Activated naive CD8-positive, alpha-beta T cell treated with anti-CD3 and anti-CD28 coated beads, Interleukin-2, amount 10 ng/mL, durations not matched to agents 7 days and 5 days (primary cell): ENCODE results near the gene CCNC. TPM values are rescaled to one million over a fixed set of nuclear protein-coding genes. Genes with fewer than 3 reads are reported as not detected.
A peak's percentile ranks its signal among the peaks of the same experiment; 100 is the strongest.

Experiments used
- ATAC-seq: fragments of 150-1000 bp; cut with Tn5 transposase; one replicate; pipeline ENCODE4 v1.10.0; 2021; ENCODE audit warnings: low read depth, moderate library complexity
- POLR2A ChIA-PET: fragments of 350-600 bp; sonication (Branson Sonifier 250); formaldehyde crosslinking; loops from one replicate; lab custom pipeline; 2021; ENCODE audit warnings: antibody characterized with exemption; lab: Charles Lee
- DNase-seq: peaks from one replicate; pipeline ENCODE4 v3.0.0; 2021
- H3K27ac Mint-ChIP-seq: one replicate; pipeline ENCODE4 v1.8.0; 2022; ENCODE audit warnings: mild to moderate bottlenecking, mixed read lengths
- H3K27me3 Mint-ChIP-seq: one replicate; pipeline ENCODE4 v1.8.0; 2022; ENCODE audit warnings: mild to moderate bottlenecking, moderate library complexity, mixed read lengths
- H3K36me3 Mint-ChIP-seq: one replicate; pipeline ENCODE4 v1.8.0; 2021; ENCODE audit warnings: mild to moderate bottlenecking, mixed read lengths
- H3K4me1 Mint-ChIP-seq: one replicate; pipeline ENCODE4 v1.8.0; 2021; ENCODE audit warnings: mixed read lengths
- H3K4me3 Mint-ChIP-seq: one replicate; pipeline ENCODE4 v1.8.0; 2022; ENCODE audit warnings: mild to moderate bottlenecking, moderate library complexity, mixed read lengths
- H3K9me3 Mint-ChIP-seq: one replicate; pipeline ENCODE4 v1.8.0; 2021; ENCODE audit warnings: mixed read lengths
- total RNA-seq, 2 experiments: library from RNA; stranded (reverse); gene quantifications; one replicate each; pipeline ENCODE4 v1.2.3, GENCODE V29; 2021

CCNC gene
- 10 to 100 TPM; 43.5 to 46.4 TPM for total RNA-seq

GRCh38 chr6:99568103-99568933, at the start of gene CCNC:
CCNC (minus strand) TSS chr6:99568660; CDS start chr6:99568527, 133 bp downstream.
- Mint-ChIP-seq H3K27me3 (no peaks in the 10 kb centered on the region), H3K4me3 (peak within 1 kb of the TSS; percentile 94), H3K4me1 (peaks cover 20% of the 10 kb centered on the region), H3K27ac (peak within 1 kb of the TSS; percentile 92), H3K36me3 (no peaks in the 10 kb centered on the region), H3K9me3 (no peaks in the 10 kb centered on the region)
- DNase-seq (peak; percentile 89), ATAC-seq (peak; percentile 97)
- POLR2A ChIA-PET: interaction anchor here (0.7 to 2.0 kb wide), 12 partner anchors 18 to 175 kb away, joined by 3 to 20 read pairs (median 4); partner anchors contain the start of genes COQ3 and PNISR

GRCh38 chr6:99617131-99617530, 48.7 kb upstream of the CCNC start:
- no peak for DNase-seq
- Mint-ChIP-seq H3K4me1 (peaks cover 9% of the 10 kb centered on the region), H3K27me3 (peaks cover 83% of the 10 kb centered on the region), H3K4me3 (no peak overlapping the region), H3K27ac (no peak overlapping the region), H3K36me3 (peaks cover 4% of the 10 kb centered on the region), H3K9me3 (no peaks in the 10 kb centered on the region)
- no peak for ATAC-seq
- POLR2A ChIA-PET: no interaction called here

GRCh38 chr6:99614430-99615186, 46.1 kb upstream of the CCNC start:
- peaks cover 83% of the 10 kb centered on the region for H3K27me3 Mint-ChIP-seq
- POLR2A ChIA-PET: interaction anchor here (1.6 kb wide), 1 partner anchor 46 kb away, joined by 5 read pairs; the partner anchor contains the start of gene CCNC
- no peak overlapping the region for H3K27ac Mint-ChIP-seq
- H3K4me3 Mint-ChIP-seq: peak overlapping the region; percentile 70
- H3K4me1 Mint-ChIP-seq: peaks cover 24% of the 10 kb centered on the region
- ATAC-seq (no peak), DNase-seq (peak; percentile 64)
- H3K36me3 Mint-ChIP-seq: peaks cover 4% of the 10 kb centered on the region
- no peaks in the 10 kb centered on the region for H3K9me3 Mint-ChIP-seq

- Mint-ChIP-seq H3K36me3 (peaks cover 4% of the 10 kb centered on the region), H3K4me3 (peak overlapping the region; percentile 70), H3K4me1 (peaks cover 27% of the 10 kb centered on the region), H3K9me3 (no peaks in the 10 kb centered on the region), H3K27ac (no peak overlapping the region), H3K27me3 (peaks cover 83% of the 10 kb centered on the region)
- DNase-seq (peak; percentile 67), ATAC-seq (peak; percentile 79)
- POLR2A ChIA-PET: interaction anchor here (1.6 kb wide), 1 partner anchor 46 kb away, joined by 5 read pairs; the partner anchor contains the start of gene CCNC
These were observed 45.4 kb upstream of the CCNC start for GRCh38 chr6:99613705-99614429.

GRCh38 chr6:99613409-99613704, 44.9 kb upstream of the CCNC start:
- Mint-ChIP-seq H3K27me3 (peaks cover 85% of the 10 kb centered on the region), H3K27ac (no peak overlapping the region), H3K4me1 (peaks cover 27% of the 10 kb centered on the region), H3K4me3 (peak overlapping the region; percentile 70), H3K36me3 (peaks cover 3% of the 10 kb centered on the region), H3K9me3 (no peaks in the 10 kb centered on the region)
- peak; percentile 61 for ATAC-seq
- POLR2A ChIA-PET: interaction anchor here (1.6 kb wide), 1 partner anchor 45 kb away, joined by 5 read pairs; the partner anchor contains the start of gene CCNC
- DNase-seq: peak; percentile 60

GRCh38 chr6:99612551-99613408, 44.3 kb upstream of the CCNC start:
- Mint-ChIP-seq H3K27me3 (peaks cover 85% of the 10 kb centered on the region), H3K36me3 (peaks cover 4% of the 10 kb centered on the region), H3K4me1 (peaks cover 29% of the 10 kb centered on the region), H3K9me3 (no peaks in the 10 kb centered on the region), H3K4me3 (peak overlapping the region; percentile 13), H3K27ac (no peak overlapping the region)
- POLR2A ChIA-PET: interaction anchor here (1.6 kb wide), 1 partner anchor 45 kb away, joined by 5 read pairs; the partner anchor contains the start of gene CCNC
- DNase-seq (peak; percentile 37), ATAC-seq (no peak)

- POLR2A ChIA-PET: interaction anchor here (0.7 kb wide), 1 partner anchor 1060 kb away, joined by 3 read pairs; no protein-coding TSS in a partner anchor
- Mint-ChIP-seq H3K27ac (no peak overlapping the region), H3K9me3 (peaks cover 2% of the 10 kb centered on the region)
These were observed 42.7 kb upstream of the CCNC start for GRCh38 chr6:99611148-99611547.

GRCh38 chr6:99609905-99610489, 41.5 kb upstream of the CCNC start:
- no peak overlapping the region for H3K27ac Mint-ChIP-seq
- DNase-seq (no peak), ATAC-seq (no peak)
- H3K36me3 Mint-ChIP-seq: peaks cover 4% of the 10 kb centered on the region
- POLR2A ChIA-PET: no interaction called here
- H3K4me3 Mint-ChIP-seq: no peak overlapping the region
- H3K4me1 Mint-ChIP-seq: peaks cover 33% of the 10 kb centered on the region
- peaks cover 2% of the 10 kb centered on the region for H3K9me3 Mint-ChIP-seq
- peaks cover 83% of the 10 kb centered on the region for H3K27me3 Mint-ChIP-seq

More at GRCh38 chr6:99611148-99611547, 42.7 kb upstream of the CCNC start:
- Mint-ChIP-seq H3K4me3 (no peak overlapping the region), H3K27me3 (peaks cover 83% of the 10 kb centered on the region), H3K4me1 (peaks cover 31% of the 10 kb centered on the region), H3K36me3 (peaks cover 4% of the 10 kb centered on the region)
- DNase-seq (no peak), ATAC-seq (no peak)

GRCh38 chr6:99608886-99609482, 40.5 kb upstream of the CCNC start:
- POLR2A ChIA-PET: no interaction called here
- H3K27ac Mint-ChIP-seq: no peak overlapping the region
- DNase-seq: no peak
- H3K27me3 Mint-ChIP-seq: peaks cover 85% of the 10 kb centered on the region
- H3K9me3 Mint-ChIP-seq: peaks cover 2% of the 10 kb centered on the region
- no peak overlapping the region for H3K4me3 Mint-ChIP-seq
- peaks cover 4% of the 10 kb centered on the region for H3K36me3 Mint-ChIP-seq
- peaks cover 32% of the 10 kb centered on the region for H3K4me1 Mint-ChIP-seq
- ATAC-seq: no peak

- Mint-ChIP-seq H3K9me3 (peaks cover 2% of the 10 kb centered on the region), H3K27ac (no peak overlapping the region), H3K27me3 (peaks cover 92% of the 10 kb centered on the region), H3K4me1 (peaks cover 34% of the 10 kb centered on the region), H3K4me3 (no peak overlapping the region), H3K36me3 (peaks cover 4% of the 10 kb centered on the region)
- POLR2A ChIA-PET: no interaction called here
- DNase-seq (no peak), ATAC-seq (no peak)
These were observed 39.8 kb upstream of the CCNC start for GRCh38 chr6:99608059-99608885.

GRCh38 chr6:99607416-99608036, 39.1 kb upstream of the CCNC start:
- Mint-ChIP-seq H3K36me3 (peaks cover 4% of the 10 kb centered on the region), H3K27me3 (peaks cover 92% of the 10 kb centered on the region), H3K9me3 (peaks cover 2% of the 10 kb centered on the region), H3K4me3 (no peak overlapping the region), H3K27ac (no peak overlapping the region), H3K4me1 (peaks cover 38% of the 10 kb centered on the region)
- POLR2A ChIA-PET: no interaction called here
- DNase-seq (no peak), ATAC-seq (no peak)
